WTC11 (cell line): ENCODE data around the gene C8B. TPM values are rescaled to one million over a fixed set of nuclear protein-coding genes. Genes with fewer than 3 reads are reported as not detected.

Experiments
- ATAC-seq: fragments of 200-7000 bp; cut with Tn5 transposase; 2 replicates; pipeline ENCODE4 v1.10.0; 2021; ENCODE audit warnings: mild to moderate bottlenecking, moderate library complexity
- CTCF ChIA-PET: fragments of 300-600 bp; sonication (Branson Sonifier 250); formaldehyde crosslinking; loops from one replicate; lab custom pipeline; 2021; ENCODE audit warnings: antibody characterized with exemption; lab: Charles Lee
- POLR2A ChIA-PET: fragments of 350-600 bp; sonication (Branson Sonifier 250); formaldehyde crosslinking; loops from one replicate; lab custom pipeline; 2021; ENCODE audit warnings: antibody characterized with exemption; lab: Charles Lee
- DNase-seq: peaks from one replicate; pipeline ENCODE4 v3.0.0; 2021; ENCODE audit warnings: low spot score
- H3K27ac Mint-ChIP-seq: 2 replicates; pipeline ENCODE4 v1.8.0; 2021; ENCODE audit warnings: mixed read lengths
- H3K27me3 Mint-ChIP-seq: 2 replicates; pipeline ENCODE4 v1.8.0; 2021; ENCODE audit warnings: low read depth, mild to moderate bottlenecking, moderate library complexity, mixed read lengths
- H3K36me3 Mint-ChIP-seq: 2 replicates; pipeline ENCODE4 v1.8.0; 2021; ENCODE audit warnings: mixed read lengths
- H3K4me1 Mint-ChIP-seq: 2 replicates; pipeline ENCODE4 v1.8.0; 2022; ENCODE audit warnings: mixed read lengths
- H3K4me3 Mint-ChIP-seq: 2 replicates; pipeline ENCODE4 v1.8.0; 2021; ENCODE audit warnings: mild to moderate bottlenecking, moderate library complexity, mixed read lengths
- H3K9me3 Mint-ChIP-seq: 2 replicates; pipeline ENCODE4 v1.8.0; 2021; ENCODE audit warnings: mixed read lengths
- CBFB ChIP-seq: sonication (generic); formaldehyde crosslinking; IDR thresholded peaks from 2 replicates; pipeline ENCODE4 v1.8.1; 2022; ENCODE audit warnings: mild to moderate bottlenecking, low read depth, missing genetic modification reagents
- GRHL2 ChIP-seq: fragments of 250-450 bp; sonication (Bioruptor Pico); IDR thresholded peaks from 2 replicates; pipeline ENCODE4 v1.8.0; 2022; ENCODE audit warnings: mild to moderate bottlenecking, moderate library complexity; ENCODE audit not compliant: insufficient replicate concordance, severe bottlenecking
- GTF2I ChIP-seq: fragments of 250-450 bp; sonication (Bioruptor Pico); conservative IDR thresholded peaks from 2 replicates; pipeline ENCODE4 v1.4.0; 2021; ENCODE audit warnings: mild to moderate bottlenecking
- MXD4 ChIP-seq: fragments of 250-450 bp; sonication (Bioruptor Pico); IDR thresholded peaks from 2 replicates; pipeline ENCODE4 v1.8.0; 2021; ENCODE audit warnings: mild to moderate bottlenecking, moderate library complexity, borderline replicate concordance
- NR3C1 ChIP-seq: sonication (generic); formaldehyde crosslinking; conservative IDR thresholded peaks from 2 replicates; pipeline ENCODE4 v1.8.1; 2023; ENCODE audit warnings: low read depth, mild to moderate bottlenecking, missing genetic modification reagents
- SMAD3 ChIP-seq: sonication (generic); formaldehyde crosslinking; IDR thresholded peaks from 2 replicates; pipeline ENCODE4 v1.8.0; 2022; ENCODE audit warnings: missing genetic modification reagents, mild to moderate bottlenecking, borderline replicate concordance
- SMAD4 ChIP-seq: sonication (generic); formaldehyde crosslinking; IDR thresholded peaks from 2 replicates; pipeline ENCODE4 v1.8.0; 2022; ENCODE audit warnings: mild to moderate bottlenecking, missing genetic modification reagents
- SP1 ChIP-seq: sonication (generic); formaldehyde crosslinking; conservative IDR thresholded peaks from 2 replicates; pipeline ENCODE4 v1.8.1; 2022; ENCODE audit warnings: missing genetic modification reagents
- TCF7 ChIP-seq: sonication (generic); formaldehyde crosslinking; IDR thresholded peaks from 2 replicates; pipeline ENCODE4 v1.8.0; 2022; ENCODE audit warnings: mild to moderate bottlenecking, low read depth, missing genetic modification reagents, moderate library complexity
- ZBTB21 ChIP-seq: sonication (generic); formaldehyde crosslinking; IDR thresholded peaks from 2 replicates; pipeline ENCODE4 v1.8.1; 2023; ENCODE audit warnings: mild to moderate bottlenecking, missing genetic modification reagents, borderline replicate concordance
- ZNF263 ChIP-seq: sonication (generic); formaldehyde crosslinking; IDR thresholded peaks from 2 replicates; pipeline ENCODE4 v1.8.1; 2022; ENCODE audit warnings: low read depth, mild to moderate bottlenecking, moderate library complexity, missing genetic modification reagents
- ZNF317 ChIP-seq: sonication (generic); formaldehyde crosslinking; IDR thresholded peaks from 2 replicates; pipeline ENCODE4 v1.8.1; 2023; ENCODE audit warnings: low read depth, mild to moderate bottlenecking, moderate library complexity, missing genetic modification reagents, borderline replicate concordance
- ZNF416 ChIP-seq: fragments of 250-450 bp; sonication (Bioruptor Pico); IDR thresholded peaks from 2 replicates; pipeline ENCODE4 v1.9.0; 2021; ENCODE audit warnings: mild to moderate bottlenecking, inconsistent platforms
- total RNA-seq: library from RNA; stranded (reverse); gene quantifications from 3 replicates; pipeline ENCODE4 v1.2.3, GENCODE V29; 2021
- TF ChIP-seq, protein P1 (sequence below): fragments of 250-450 bp; sonication (Bioruptor Pico); IDR thresholded peaks from 2 replicates; pipeline ENCODE4 v1.9.0; 2021; ENCODE audit warnings: mild to moderate bottlenecking
- TF ChIP-seq, protein P2 (sequence below): sonication (generic); formaldehyde crosslinking; IDR thresholded peaks from 2 replicates; pipeline ENCODE4 v1.8.1; 2023; ENCODE audit warnings: mild to moderate bottlenecking, moderate library complexity, missing genetic modification reagents
- TF ChIP-seq, protein P3 (sequence below): sonication (generic); formaldehyde crosslinking; IDR thresholded peaks from 2 replicates; pipeline ENCODE4 v1.8.0; 2022; ENCODE audit warnings: mild to moderate bottlenecking, missing genetic modification reagents
- TF ChIP-seq, protein P4 (sequence below): sonication (generic); formaldehyde crosslinking; IDR thresholded peaks from 2 replicates; pipeline ENCODE4 v1.8.0; 2023; ENCODE audit warnings: missing genetic modification reagents
- TF ChIP-seq, protein P5 (sequence below): sonication (generic); formaldehyde crosslinking; IDR thresholded peaks from 2 replicates; pipeline ENCODE4 v1.8.0; 2022; ENCODE audit warnings: mild to moderate bottlenecking, missing genetic modification reagents

C8B gene
- total RNA-seq, 1 experiment from 2014 or later = 0.46 TPM

DNA sequence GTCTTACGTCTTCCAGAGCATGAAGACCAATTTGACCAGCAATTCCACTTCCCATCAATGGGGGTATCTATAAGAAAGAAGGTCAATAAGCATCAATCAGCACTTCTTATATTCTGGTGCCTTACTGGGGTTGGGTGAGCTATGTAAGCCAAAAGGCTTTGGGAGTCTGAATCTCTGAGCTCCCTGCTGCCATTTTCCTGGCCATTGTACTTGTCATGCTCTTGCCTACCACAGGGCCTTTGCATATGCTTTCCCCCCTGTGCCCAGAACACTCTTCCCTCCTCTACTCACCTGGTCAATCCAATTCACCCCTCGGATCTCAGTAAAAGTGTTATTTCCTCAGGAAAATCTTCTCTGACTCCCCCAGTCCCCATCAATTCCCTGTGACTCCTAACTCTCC lies 36.3 kb downstream of the C8B start (continued):
- TF ChIP-seq, protein P1, sequence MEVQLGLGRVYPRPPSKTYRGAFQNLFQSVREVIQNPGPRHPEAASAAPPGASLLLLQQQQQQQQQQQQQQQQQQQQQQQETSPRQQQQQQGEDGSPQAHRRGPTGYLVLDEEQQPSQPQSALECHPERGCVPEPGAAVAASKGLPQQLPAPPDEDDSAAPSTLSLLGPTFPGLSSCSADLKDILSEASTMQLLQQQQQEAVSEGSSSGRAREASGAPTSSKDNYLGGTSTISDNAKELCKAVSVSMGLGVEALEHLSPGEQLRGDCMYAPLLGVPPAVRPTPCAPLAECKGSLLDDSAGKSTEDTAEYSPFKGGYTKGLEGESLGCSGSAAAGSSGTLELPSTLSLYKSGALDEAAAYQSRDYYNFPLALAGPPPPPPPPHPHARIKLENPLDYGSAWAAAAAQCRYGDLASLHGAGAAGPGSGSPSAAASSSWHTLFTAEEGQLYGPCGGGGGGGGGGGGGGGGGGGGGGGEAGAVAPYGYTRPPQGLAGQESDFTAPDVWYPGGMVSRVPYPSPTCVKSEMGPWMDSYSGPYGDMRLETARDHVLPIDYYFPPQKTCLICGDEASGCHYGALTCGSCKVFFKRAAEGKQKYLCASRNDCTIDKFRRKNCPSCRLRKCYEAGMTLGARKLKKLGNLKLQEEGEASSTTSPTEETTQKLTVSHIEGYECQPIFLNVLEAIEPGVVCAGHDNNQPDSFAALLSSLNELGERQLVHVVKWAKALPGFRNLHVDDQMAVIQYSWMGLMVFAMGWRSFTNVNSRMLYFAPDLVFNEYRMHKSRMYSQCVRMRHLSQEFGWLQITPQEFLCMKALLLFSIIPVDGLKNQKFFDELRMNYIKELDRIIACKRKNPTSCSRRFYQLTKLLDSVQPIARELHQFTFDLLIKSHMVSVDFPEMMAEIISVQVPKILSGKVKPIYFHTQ (CRISPR knock-in tag) = no peak
- no peak for TF ChIP-seq SMAD4 (CRISPR knock-in tag)

DNA sequence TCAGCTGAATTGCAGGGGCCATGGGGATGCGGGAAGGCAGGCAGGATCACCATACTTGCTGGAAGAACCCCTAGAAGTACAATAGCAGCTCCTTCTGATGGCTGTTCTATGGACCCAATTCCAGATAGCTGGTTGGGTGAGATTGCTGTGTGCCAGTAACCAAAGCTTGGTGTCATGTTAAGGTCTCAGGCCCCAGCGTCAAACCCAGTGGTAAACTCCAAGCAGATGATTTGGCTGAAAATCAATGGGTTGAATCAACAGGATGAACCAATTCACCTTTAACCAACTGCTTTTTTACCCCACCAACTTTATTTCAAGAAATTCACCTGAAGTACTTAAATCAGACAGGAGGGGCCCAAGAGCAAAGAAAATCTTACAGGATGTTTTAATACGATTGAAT lies 37.8 kb downstream of the C8B start:
- no peak overlapping the region for H3K4me3 Mint-ChIP-seq
- H3K27ac Mint-ChIP-seq = no peak overlapping the region
- ChIA-PET CTCF (no interaction called here), POLR2A (no interaction called here)
- H3K27me3 Mint-ChIP-seq = peaks cover 27% of the 10 kb centered on the region
- H3K4me1 Mint-ChIP-seq = peaks cover 19% of the 10 kb centered on the region
- H3K36me3 Mint-ChIP-seq = no peaks in the 10 kb centered on the region
- peaks cover 8% of the 10 kb centered on the region for H3K9me3 Mint-ChIP-seq
- ATAC-seq (no peak), DNase-seq (no peak)
- TF ChIP-seq SMAD3 (CRISPR knock-in tag) = no peak
- no peak for TF ChIP-seq SP1
- TF ChIP-seq NR3C1 (CRISPR knock-in tag) = no peak
- TF ChIP-seq GRHL2 = no peak
- TF ChIP-seq TCF7 (CRISPR knock-in tag) = no peak
- TF ChIP-seq, protein P2, sequence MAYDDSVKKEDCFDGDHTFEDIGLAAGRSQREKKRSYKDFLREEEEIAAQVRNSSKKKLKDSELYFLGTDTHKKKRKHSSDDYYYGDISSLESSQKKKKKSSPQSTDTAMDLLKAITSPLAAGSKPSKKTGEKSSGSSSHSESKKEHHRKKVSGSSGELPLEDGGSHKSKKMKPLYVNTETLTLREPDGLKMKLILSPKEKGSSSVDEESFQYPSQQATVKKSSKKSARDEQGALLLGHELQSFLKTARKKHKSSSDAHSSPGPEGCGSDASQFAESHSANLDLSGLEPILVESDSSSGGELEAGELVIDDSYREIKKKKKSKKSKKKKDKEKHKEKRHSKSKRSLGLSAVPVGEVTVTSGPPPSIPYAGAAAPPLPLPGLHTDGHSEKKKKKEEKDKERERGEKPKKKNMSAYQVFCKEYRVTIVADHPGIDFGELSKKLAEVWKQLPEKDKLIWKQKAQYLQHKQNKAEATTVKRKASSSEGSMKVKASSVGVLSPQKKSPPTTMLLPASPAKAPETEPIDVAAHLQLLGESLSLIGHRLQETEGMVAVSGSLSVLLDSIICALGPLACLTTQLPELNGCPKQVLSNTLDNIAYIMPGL (CRISPR knock-in tag) = no peak
- no peak for TF ChIP-seq ZNF263 (CRISPR knock-in tag)
- no peak for TF ChIP-seq ZNF416 (CRISPR knock-in tag)
- TF ChIP-seq MXD4 (CRISPR knock-in tag) = no peak
- no peak for TF ChIP-seq ZNF317 (CRISPR knock-in tag)
- no peak for TF ChIP-seq GTF2I (CRISPR knock-in tag)
- TF ChIP-seq, protein P3, sequence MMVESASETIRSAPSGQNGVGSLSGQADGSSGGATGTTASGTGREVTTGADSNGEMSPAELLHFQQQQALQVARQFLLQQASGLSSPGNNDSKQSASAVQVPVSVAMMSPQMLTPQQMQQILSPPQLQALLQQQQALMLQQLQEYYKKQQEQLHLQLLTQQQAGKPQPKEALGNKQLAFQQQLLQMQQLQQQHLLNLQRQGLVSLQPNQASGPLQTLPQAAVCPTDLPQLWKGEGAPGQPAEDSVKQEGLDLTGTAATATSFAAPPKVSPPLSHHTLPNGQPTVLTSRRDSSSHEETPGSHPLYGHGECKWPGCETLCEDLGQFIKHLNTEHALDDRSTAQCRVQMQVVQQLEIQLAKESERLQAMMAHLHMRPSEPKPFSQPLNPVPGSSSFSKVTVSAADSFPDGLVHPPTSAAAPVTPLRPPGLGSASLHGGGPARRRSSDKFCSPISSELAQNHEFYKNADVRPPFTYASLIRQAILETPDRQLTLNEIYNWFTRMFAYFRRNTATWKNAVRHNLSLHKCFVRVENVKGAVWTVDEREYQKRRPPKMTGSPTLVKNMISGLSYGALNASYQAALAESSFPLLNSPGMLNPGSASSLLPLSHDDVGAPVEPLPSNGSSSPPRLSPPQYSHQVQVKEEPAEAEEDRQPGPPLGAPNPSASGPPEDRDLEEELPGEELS (CRISPR knock-in tag) = no peak
- TF ChIP-seq, protein P4, sequence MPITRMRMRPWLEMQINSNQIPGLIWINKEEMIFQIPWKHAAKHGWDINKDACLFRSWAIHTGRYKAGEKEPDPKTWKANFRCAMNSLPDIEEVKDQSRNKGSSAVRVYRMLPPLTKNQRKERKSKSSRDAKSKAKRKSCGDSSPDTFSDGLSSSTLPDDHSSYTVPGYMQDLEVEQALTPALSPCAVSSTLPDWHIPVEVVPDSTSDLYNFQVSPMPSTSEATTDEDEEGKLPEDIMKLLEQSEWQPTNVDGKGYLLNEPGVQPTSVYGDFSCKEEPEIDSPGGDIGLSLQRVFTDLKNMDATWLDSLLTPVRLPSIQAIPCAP (CRISPR knock-in tag) = no peak
- TF ChIP-seq SMAD4 (CRISPR knock-in tag) = no peak
- TF ChIP-seq, protein P5, sequence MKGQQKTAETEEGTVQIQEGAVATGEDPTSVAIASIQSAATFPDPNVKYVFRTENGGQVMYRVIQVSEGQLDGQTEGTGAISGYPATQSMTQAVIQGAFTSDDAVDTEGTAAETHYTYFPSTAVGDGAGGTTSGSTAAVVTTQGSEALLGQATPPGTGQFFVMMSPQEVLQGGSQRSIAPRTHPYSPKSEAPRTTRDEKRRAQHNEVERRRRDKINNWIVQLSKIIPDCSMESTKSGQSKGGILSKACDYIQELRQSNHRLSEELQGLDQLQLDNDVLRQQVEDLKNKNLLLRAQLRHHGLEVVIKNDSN (CRISPR knock-in tag) = no peak
- TF ChIP-seq ZBTB21 (CRISPR knock-in tag) = no peak
- no peak for TF ChIP-seq CBFB
